ENCODE measurements around the gene PABPN1. TPM values are rescaled to one million over a fixed set of nuclear protein-coding genes. Genes with fewer than 3 reads are reported as not detected.

PABPN1 gene
- total and polyA plus RNA-seq, 2 of the 13 experiments (the other 11 are each of a cell fraction or from before 2014, with no cell fraction given): 233 to 524 TPM

DNA sequence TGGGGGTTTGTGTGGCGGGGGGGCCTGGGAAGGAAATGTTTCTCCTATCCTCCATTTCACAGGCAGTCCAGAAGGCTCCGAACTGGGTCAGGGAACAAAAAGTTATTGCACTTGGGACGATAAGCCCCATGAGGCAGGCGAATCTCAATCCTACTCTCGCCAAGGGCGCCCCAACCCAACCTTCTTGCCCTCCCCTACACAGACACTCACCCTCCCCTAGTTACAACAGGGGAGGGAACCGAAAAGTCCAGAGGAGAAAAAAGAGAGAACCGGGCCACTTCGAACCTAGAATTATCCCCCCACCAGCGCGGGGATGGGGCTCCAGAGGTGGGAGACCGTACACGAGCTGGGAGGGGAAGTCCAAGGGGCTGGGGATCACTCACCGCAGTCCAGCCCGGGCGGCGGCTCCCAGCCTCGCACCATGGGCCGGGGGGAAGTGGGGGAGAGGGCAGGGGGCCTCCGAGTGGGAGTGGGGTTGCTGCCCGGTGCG lies 35.7 kb upstream of the PABPN1 start (continued):
- TF ChIP-seq, protein P1, sequence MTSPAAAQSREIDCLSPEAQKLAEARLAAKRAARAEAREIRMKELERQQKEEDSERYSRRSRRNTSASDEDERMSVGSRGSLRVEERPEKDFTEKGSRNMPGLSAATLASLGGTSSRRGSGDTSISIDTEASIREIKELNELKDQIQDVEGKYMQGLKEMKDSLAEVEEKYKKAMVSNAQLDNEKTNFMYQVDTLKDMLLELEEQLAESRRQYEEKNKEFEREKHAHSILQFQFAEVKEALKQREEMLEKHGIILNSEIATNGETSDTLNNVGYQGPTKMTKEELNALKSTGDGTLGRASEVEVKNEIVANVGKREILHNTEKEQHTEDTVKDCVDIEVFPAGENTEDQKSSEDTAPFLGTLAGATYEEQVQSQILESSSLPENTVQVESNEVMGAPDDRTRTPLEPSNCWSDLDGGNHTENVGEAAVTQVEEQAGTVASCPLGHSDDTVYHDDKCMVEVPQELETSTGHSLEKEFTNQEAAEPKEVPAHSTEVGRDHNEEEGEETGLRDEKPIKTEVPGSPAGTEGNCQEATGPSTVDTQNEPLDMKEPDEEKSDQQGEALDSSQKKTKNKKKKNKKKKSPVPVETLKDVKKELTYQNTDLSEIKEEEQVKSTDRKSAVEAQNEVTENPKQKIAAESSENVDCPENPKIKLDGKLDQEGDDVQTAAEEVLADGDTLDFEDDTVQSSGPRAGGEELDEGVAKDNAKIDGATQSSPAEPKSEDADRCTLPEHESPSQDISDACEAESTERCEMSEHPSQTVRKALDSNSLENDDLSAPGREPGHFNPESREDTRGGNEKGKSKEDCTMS (CRISPR knock-in tag; conservative IDR thresholded peaks at IDR 0.05): no peak
- TF ChIP-seq ZNF776 (CRISPR knock-in tag; IDR thresholded peaks at IDR 0.05) (peak; percentile 0; the same call in 1 of the 2 replicates), EEA1 (CRISPR knock-in tag; IDR thresholded peaks at IDR 0.05; ENCODE audit: borderline replicate concordance) (peak; percentile 68; the same call in 1 of the 2 replicates), FOSL2 (CRISPR knock-in tag; IDR thresholded peaks at IDR 0.05) (no peak), HCFC1 (IDR thresholded peaks at IDR 0.05; ENCODE audit: low read depth, low read length) (no peak), ZNF816 (CRISPR knock-in tag; IDR thresholded peaks at IDR 0.05; ENCODE audit: borderline replicate concordance) (peak; percentile 20; the same call in 1 of the 2 replicates), HNRNPK (IDR thresholded peaks at IDR 0.05; ENCODE audit: low read depth, low read length, poor library complexity, severe bottlenecking) (no peak), ARHGAP35 (CRISPR knock-in tag; IDR thresholded peaks at IDR 0.05; ENCODE audit: borderline replicate concordance) (0 out of 2 replicates have a peak, but pooled peaks have one; percentile 10), ZNF569 (CRISPR knock-in tag; IDR thresholded peaks at IDR 0.05; ENCODE audit: borderline replicate concordance) (no peak), AKAP8 (CRISPR knock-in tag; IDR thresholded peaks at IDR 0.05) (0 out of 2 replicates have a peak, but pooled peaks have one; percentile 86), ZNF335 (CRISPR knock-in tag; IDR thresholded peaks at IDR 0.05) (peak; percentile 0; the same call in 1 of the 2 replicates), ZNF605 (CRISPR knock-in tag; IDR thresholded peaks at IDR 0.05) (no peak)
- TF ChIP-seq, protein P2, sequence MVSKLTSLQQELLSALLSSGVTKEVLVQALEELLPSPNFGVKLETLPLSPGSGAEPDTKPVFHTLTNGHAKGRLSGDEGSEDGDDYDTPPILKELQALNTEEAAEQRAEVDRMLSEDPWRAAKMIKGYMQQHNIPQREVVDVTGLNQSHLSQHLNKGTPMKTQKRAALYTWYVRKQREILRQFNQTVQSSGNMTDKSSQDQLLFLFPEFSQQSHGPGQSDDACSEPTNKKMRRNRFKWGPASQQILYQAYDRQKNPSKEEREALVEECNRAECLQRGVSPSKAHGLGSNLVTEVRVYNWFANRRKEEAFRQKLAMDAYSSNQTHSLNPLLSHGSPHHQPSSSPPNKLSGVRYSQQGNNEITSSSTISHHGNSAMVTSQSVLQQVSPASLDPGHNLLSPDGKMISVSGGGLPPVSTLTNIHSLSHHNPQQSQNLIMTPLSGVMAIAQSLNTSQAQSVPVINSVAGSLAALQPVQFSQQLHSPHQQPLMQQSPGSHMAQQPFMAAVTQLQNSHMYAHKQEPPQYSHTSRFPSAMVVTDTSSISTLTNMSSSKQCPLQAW (CRISPR knock-in tag; IDR thresholded peaks at IDR 0.05): peak; percentile 33; the same call in 1 of the 2 replicates
- TF ChIP-seq, protein P3, sequence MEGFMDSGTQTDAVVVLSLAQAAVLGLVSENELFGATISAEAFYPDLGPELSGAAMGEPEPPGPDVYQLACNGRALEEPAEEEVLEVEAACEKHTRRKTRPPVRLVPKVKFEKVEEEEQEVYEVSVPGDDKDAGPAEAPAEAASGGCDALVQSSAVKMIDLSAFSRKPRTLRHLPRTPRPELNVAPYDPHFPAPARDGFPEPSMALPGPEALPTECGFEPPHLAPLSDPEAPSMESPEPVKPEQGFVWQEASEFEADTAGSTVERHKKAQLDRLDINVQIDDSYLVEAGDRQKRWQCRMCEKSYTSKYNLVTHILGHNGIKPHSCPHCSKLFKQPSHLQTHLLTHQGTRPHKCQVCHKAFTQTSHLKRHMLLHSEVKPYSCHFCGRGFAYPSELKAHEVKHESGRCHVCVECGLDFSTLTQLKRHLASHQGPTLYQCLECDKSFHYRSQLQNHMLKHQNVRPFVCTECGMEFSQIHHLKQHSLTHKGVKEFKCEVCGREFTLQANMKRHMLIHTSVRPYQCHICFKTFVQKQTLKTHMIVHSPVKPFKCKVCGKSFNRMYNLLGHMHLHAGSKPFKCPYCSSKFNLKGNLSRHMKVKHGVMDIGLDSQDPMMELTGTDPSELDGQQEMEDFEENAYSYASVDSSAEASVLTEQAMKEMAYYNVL (CRISPR knock-in tag; IDR thresholded peaks at IDR 0.05; ENCODE audit: borderline replicate concordance): no peak
- TF ChIP-seq, protein P4, sequence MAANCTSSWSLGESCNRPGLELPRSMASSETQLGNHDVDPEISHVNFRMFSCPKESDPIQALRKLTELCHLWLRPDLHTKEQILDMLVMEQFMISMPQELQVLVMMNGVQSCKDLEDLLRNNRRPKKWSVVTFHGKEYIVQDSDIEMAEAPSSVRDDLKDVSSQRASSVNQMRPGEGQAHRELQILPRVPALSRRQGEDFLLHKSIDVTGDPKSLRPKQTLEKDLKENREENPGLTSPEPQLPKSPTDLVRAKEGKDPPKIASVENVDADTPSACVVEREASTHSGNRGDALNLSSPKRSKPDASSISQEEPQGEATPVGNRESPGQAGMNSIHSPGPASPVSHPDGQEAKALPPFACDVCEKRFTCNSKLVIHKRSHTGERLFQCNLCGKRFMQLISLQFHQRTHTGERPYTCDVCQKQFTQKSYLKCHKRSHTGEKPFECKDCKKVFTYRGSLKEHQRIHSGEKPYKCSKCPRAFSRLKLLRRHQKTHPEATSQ (CRISPR knock-in tag; IDR thresholded peaks at IDR 0.05; ENCODE audit: borderline replicate concordance): 0 out of 2 replicates have a peak, but pooled peaks have one; percentile 64
